Stimulated activated effector memory CD8-positive, alpha-beta T cell treated with anti-CD3 and anti-CD28 coated beads, Interleukin-12 subunit alpha, Interleukin-12 subunit beta, amount 100 ng/mL, for 72 hours (primary cell): Measurements from ENCODE around the gene RCOR1.
"Not testable (repeated sequence)": the region's sequence is repeated elsewhere in the genome, so short reads cannot be mapped to it uniquely, and the experiment has no call there.

Source experiments
- ATAC-seq: fragments of 150-1000 bp; cut with Tn5 transposase; 2 replicates; pipeline ENCODE4 v1.10.0; 2021
- DNase-seq, 2 donors: peaks; one replicate each; pipeline ENCODE4 v3.0.0; 2021 to 2022; ENCODE audit warnings: low spot score in 2 of 2
- H3K27ac Mint-ChIP-seq: one replicate; pipeline ENCODE4 v1.8.0; 2022; ENCODE audit warnings: mild to moderate bottlenecking, mixed read lengths
- H3K36me3 Mint-ChIP-seq: one replicate; pipeline ENCODE4 v1.8.0; 2022; ENCODE audit warnings: mild to moderate bottlenecking, mixed read lengths
- H3K4me1 Mint-ChIP-seq: one replicate; pipeline ENCODE4 v1.8.0; 2022; ENCODE audit warnings: mixed read lengths
- H3K4me3 Mint-ChIP-seq: one replicate; pipeline ENCODE4 v1.8.0; 2022; ENCODE audit warnings: mild to moderate bottlenecking, mixed read lengths
- H3K9me3 Mint-ChIP-seq: one replicate; pipeline ENCODE4 v1.8.0; 2022; ENCODE audit warnings: mixed read lengths

RCOR1 gene

GRCh38 chr14:102560458-102561261, 31.8 kb upstream of the RCOR1 start:
- Mint-ChIP-seq H3K27ac (no peak overlapping the region), H3K36me3 (no peaks in the 10 kb centered on the region), H3K4me1 (peaks cover 4% of the 10 kb centered on the region), H3K4me3 (no peak overlapping the region), H3K9me3 (no peaks in the 10 kb centered on the region)
- ATAC-seq, result no peak
- DNase-seq, result no peak

- ATAC-seq, result peak; percentile 89
- H3K36me3 Mint-ChIP-seq, result no peaks in the 10 kb centered on the region
Observed at GRCh38 chr14:102565331-102565887, 27.0 kb upstream of the RCOR1 start.

GRCh38 chr14:102565959-102566358, 26.5 kb upstream of the RCOR1 start:
- DNase-seq (no peak), ATAC-seq (no peak)
- Mint-ChIP-seq H3K4me1 (peaks cover 20% of the 10 kb centered on the region), H3K4me3 (no peak overlapping the region), H3K36me3 (no peaks in the 10 kb centered on the region), H3K9me3 (no peaks in the 10 kb centered on the region), H3K27ac (peak overlapping the region; percentile 11)

More at GRCh38 chr14:102565331-102565887, 27.0 kb upstream of the RCOR1 start:
- H3K9me3 Mint-ChIP-seq, result no peaks in the 10 kb centered on the region
- H3K27ac Mint-ChIP-seq, result peak overlapping the region; percentile 11
- H3K4me1 Mint-ChIP-seq, result peaks cover 20% of the 10 kb centered on the region
- H3K4me3 Mint-ChIP-seq, result no peak overlapping the region
- DNase-seq, result peak in 1 of 2 donors; percentile 58

- H3K4me3 Mint-ChIP-seq, result peak overlapping the region; percentile 48
- DNase-seq (no peak), ATAC-seq (peak; percentile 65)
- H3K9me3 Mint-ChIP-seq, result no peaks in the 10 kb centered on the region
- H3K4me1 Mint-ChIP-seq, result peaks cover 20% of the 10 kb centered on the region
- no peaks in the 10 kb centered on the region for H3K36me3 Mint-ChIP-seq
- H3K27ac Mint-ChIP-seq, result peak overlapping the region; percentile 86
Observed at GRCh38 chr14:102568115-102568614, 24.3 kb upstream of the RCOR1 start.

GRCh38 chr14:102570334-102570995, 22.0 kb upstream of the RCOR1 start:
- H3K27ac Mint-ChIP-seq, result no peak overlapping the region

GRCh38 chr14:102571043-102571442, 21.4 kb upstream of the RCOR1 start:
- Mint-ChIP-seq H3K4me1 (peaks cover 18% of the 10 kb centered on the region), H3K9me3 (no peaks in the 10 kb centered on the region), H3K36me3 (no peaks in the 10 kb centered on the region), H3K27ac (no peak overlapping the region), H3K4me3 (no peak overlapping the region)
- ATAC-seq (no peak), DNase-seq (no peak)

More at GRCh38 chr14:102570334-102570995, 22.0 kb upstream of the RCOR1 start:
- Mint-ChIP-seq H3K4me1 (peaks cover 23% of the 10 kb centered on the region), H3K9me3 (no peaks in the 10 kb centered on the region), H3K4me3 (no peak overlapping the region), H3K36me3 (no peaks in the 10 kb centered on the region)
- DNase-seq, result no peak
- ATAC-seq, result no peak

- H3K4me1 Mint-ChIP-seq, result peaks cover 18% of the 10 kb centered on the region
- H3K4me3 Mint-ChIP-seq, result no peak overlapping the region
- H3K27ac Mint-ChIP-seq, result no peak overlapping the region
- H3K36me3 Mint-ChIP-seq, result no peaks in the 10 kb centered on the region
- ATAC-seq (no peak), DNase-seq (no peak)
- H3K9me3 Mint-ChIP-seq, result no peaks in the 10 kb centered on the region
Observed at GRCh38 chr14:102571478-102572042, 20.9 kb upstream of the RCOR1 start.

GRCh38 chr14:102573161-102573560, 19.3 kb upstream of the RCOR1 start:
- not testable (repeated sequence) for H3K9me3 Mint-ChIP-seq, H3K4me3 Mint-ChIP-seq, H3K36me3 Mint-ChIP-seq, H3K27ac Mint-ChIP-seq, DNase-seq, ATAC-seq
- peaks cover 12% of the 10 kb centered on the region for H3K4me1 Mint-ChIP-seq

GRCh38 chr14:102573591-102574046, 18.8 kb upstream of the RCOR1 start:
- no peak for DNase-seq
- no peak for ATAC-seq
- Mint-ChIP-seq H3K9me3 (no peaks in the 10 kb centered on the region), H3K4me3 (no peak overlapping the region), H3K27ac (no peak overlapping the region), H3K4me1 (peaks cover 8% of the 10 kb centered on the region), H3K36me3 (no peaks in the 10 kb centered on the region)

- Mint-ChIP-seq H3K4me1 (peaks cover 5% of the 10 kb centered on the region), H3K36me3 (no peaks in the 10 kb centered on the region), H3K27ac (no peak overlapping the region), H3K9me3 (no peaks in the 10 kb centered on the region), H3K4me3 (no peak overlapping the region)
- no peak for DNase-seq
- ATAC-seq, result no peak
Observed at GRCh38 chr14:102574281-102575159, 17.9 kb upstream of the RCOR1 start.

- no peaks in the 10 kb centered on the region for H3K36me3 Mint-ChIP-seq
- DNase-seq (no peak), ATAC-seq (no peak)
- no peak overlapping the region for H3K4me3 Mint-ChIP-seq
- no peaks in the 10 kb centered on the region for H3K9me3 Mint-ChIP-seq
- no peak overlapping the region for H3K27ac Mint-ChIP-seq
- peaks cover 5% of the 10 kb centered on the region for H3K4me1 Mint-ChIP-seq
Observed at GRCh38 chr14:102575160-102575845, 17.1 kb upstream of the RCOR1 start.

- not testable (repeated sequence) for H3K27ac Mint-ChIP-seq, H3K4me3 Mint-ChIP-seq, ATAC-seq, H3K4me1 Mint-ChIP-seq, H3K36me3 Mint-ChIP-seq, H3K9me3 Mint-ChIP-seq, DNase-seq
Observed at GRCh38 chr14:102575846-102576428, 16.5 kb upstream of the RCOR1 start.

- Mint-ChIP-seq H3K4me3 (no peak overlapping the region), H3K27ac (no peak overlapping the region), H3K36me3 (no peaks in the 10 kb centered on the region), H3K4me1 (no peaks in the 10 kb centered on the region), H3K9me3 (no peaks in the 10 kb centered on the region)
- DNase-seq, result no peak
- no peak for ATAC-seq
Observed at GRCh38 chr14:102578821-102579220, 13.6 kb upstream of the RCOR1 start.
